ENCODE measurements around the gene ARRDC1.
"Not testable (repeated sequence)": the region's sequence is repeated elsewhere in the genome, so short reads cannot be mapped to it uniquely, and the experiment has no call there.

The ARRDC1 gene

DNA sequence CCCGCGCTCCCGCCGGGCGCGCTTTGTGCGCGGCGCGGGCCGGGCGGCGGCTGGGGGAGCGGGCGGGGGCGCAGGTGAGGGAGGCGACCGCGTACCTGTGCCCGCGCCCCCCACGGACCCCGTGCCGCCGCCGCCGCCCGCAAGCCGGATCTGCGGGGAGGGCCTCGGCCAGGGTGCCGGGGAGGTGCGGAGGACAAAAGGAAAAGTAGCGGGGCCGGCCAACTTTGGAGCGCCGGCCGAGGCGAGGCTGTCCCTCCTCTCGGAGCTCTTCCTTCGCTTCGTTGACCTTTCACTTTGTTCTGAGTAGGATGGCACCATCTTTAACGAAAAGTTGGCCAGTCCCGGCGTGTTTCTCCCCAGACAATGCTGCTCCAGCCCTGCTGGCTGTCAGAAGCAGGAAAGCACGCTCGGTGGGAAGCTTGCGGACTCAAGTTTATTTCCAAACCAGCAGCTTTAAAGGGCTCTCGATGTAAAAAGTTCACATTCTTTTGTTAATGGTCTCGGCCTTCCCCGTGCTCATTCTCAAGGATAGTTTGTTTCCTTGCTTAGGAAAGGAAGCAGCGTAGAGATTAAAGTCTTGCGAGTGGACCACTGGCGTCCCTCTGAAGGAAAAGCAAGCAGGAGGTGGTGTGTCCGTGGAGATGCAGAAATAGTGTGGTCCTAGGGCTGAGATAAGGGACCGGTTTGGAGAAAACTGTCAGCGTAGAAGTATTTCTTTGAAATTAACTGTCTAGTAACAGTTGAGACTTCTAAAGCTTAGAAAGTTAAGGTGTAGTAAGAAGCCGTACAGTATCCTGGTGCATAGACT, 14.0 kb downstream of the ARRDC1 start:
- peak; percentile 64 for DNase-seq (ENCODE audit: low read depth)
- H3K4me3 ChIP-seq (ENCODE audit: low read depth, low read length), result peak overlapping the region; percentile 78
- TF ChIP-seq, protein P1, sequence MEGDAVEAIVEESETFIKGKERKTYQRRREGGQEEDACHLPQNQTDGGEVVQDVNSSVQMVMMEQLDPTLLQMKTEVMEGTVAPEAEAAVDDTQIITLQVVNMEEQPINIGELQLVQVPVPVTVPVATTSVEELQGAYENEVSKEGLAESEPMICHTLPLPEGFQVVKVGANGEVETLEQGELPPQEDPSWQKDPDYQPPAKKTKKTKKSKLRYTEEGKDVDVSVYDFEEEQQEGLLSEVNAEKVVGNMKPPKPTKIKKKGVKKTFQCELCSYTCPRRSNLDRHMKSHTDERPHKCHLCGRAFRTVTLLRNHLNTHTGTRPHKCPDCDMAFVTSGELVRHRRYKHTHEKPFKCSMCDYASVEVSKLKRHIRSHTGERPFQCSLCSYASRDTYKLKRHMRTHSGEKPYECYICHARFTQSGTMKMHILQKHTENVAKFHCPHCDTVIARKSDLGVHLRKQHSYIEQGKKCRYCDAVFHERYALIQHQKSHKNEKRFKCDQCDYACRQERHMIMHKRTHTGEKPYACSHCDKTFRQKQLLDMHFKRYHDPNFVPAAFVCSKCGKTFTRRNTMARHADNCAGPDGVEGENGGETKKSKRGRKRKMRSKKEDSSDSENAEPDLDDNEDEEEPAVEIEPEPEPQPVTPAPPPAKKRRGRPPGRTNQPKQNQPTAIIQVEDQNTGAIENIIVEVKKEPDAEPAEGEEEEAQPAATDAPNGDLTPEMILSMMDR (conservative IDR thresholded peaks at IDR 0.05; ENCODE audit: low read depth, low read length), result peak; percentile 1

DNA sequence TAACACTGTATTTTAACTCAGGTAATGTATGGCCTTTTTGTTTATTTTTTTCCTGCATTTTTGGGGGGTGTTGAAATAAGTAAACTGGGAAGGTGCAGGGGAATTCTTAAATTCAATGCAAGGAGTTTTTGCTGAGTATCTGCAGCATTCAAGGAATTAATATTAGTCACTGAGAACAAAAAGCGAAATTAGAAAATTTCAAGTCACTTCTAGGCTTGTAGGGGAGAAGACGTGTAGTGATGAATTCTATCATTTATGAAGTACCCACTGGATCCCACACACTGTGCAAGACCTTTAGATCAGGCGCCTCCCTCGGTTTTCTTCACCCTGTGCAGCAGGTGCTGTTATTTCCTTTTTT, 14.5 kb downstream of the ARRDC1 start:
- DNase-seq (ENCODE audit: low read depth), result no peak
- peak overlapping the region; percentile 78 for H3K4me3 ChIP-seq (ENCODE audit: low read depth, low read length)
- TF ChIP-seq, protein P1 (conservative IDR thresholded peaks at IDR 0.05; ENCODE audit: low read depth, low read length), result no peak

DNA sequence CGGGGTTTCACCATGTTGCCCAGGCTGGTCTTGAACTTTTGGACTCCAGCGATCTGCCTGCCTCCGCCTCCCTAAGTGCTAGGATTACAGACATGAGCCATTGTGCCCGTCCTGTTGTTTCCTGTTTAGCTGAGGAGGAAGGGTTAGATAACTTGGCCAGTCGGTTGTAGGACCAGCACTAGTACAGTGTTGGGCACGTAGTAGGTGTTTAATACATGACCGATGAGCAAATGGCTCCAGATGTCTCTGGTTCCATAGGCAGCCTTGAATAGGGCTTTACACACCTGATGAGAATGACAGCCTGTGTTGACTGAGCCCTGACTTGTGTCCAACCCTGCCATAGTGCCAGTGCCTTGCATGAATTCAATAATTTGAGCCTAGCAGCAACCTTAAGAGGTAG, 15.1 kb downstream of the ARRDC1 start:
- no peak for DNase-seq (ENCODE audit: low read depth)
- no peak overlapping the region for H3K4me3 ChIP-seq (ENCODE audit: low read depth, low read length)
- TF ChIP-seq, protein P1 (conservative IDR thresholded peaks at IDR 0.05; ENCODE audit: low read depth, low read length), result no peak

DNA sequence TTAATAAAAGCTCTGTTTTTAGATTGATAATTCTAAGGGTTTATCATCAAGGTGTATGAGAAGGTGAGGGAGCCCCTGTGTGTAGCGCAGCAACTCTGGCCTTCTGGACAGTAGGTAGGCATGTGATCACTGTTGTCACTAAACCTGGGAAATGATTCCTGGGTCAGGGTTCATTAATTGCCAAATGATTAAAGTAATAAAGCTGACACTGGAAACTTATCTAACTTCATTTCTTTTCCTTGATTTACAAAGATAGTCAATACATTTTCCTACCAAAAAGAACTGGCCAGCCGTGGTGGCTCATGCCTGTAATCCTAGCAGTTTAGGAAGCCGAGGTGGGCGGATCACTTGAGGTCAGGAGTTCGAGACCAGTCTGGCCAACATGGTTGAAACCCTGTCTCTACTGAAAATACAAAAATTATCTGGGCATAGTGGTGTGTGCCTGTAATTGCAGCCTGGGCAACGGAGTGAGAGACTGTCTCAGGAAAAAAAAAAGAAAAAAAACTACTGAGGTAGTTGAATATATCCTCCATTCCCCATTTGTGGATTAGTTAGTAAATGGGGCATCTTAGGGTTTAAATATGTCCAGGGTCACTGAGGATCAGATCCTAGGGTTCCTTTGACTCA, 15.8 kb downstream of the ARRDC1 start:
- TF ChIP-seq, protein P1 (conservative IDR thresholded peaks at IDR 0.05; ENCODE audit: low read depth, low read length), result peak; percentile 55
- no peak overlapping the region for H3K4me3 ChIP-seq (ENCODE audit: low read depth, low read length)
- DNase-seq (ENCODE audit: low read depth), result peak; percentile 47

DNA sequence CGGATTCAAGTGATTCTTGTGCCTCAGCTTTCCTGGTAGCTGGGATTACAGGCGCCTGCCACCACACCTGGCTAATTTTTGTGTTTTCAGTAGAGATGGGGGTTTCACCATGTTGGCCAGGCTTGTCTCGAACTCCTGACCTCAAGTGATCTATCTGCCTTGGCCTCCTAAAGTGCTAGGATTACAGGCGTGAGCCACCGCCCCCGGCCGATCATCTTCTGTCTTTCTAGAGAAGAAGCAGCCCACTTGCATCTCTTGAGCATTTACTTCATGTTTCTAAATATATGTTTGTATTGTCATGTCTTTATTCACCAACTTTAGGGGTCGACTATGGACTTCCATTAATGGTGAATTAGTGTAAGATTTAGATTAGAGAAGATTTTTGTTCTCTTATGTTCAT, 16.7 kb downstream of the ARRDC1 start:
- DNase-seq (ENCODE audit: low read depth); H3K4me3 ChIP-seq (ENCODE audit: low read depth, low read length): not testable (repeated sequence)

DNA sequence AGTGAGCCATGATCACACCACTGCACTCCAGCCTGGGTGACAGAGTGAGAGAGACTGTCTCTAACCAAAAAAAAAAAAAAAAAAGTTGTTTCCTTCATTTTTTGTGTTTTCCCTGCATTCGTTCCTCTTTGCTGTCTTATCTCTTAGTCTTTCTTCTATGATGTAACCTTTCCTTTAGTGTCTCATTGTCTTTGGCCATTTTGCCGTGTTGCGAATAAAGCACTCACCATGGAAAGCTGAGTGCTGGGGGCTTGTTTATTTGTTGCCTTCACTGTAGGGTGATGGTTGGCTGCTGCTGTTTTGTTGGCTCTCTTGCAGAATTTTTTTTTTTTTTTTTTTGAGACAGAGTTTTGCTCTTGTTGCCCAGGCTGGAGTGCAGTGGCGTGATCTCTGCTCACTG, 21.0 kb downstream of the ARRDC1 start:
- no peak overlapping the region for H3K4me3 ChIP-seq (ENCODE audit: low read depth, low read length)
- no peak for DNase-seq (ENCODE audit: low read depth)
- TF ChIP-seq, protein P1 (conservative IDR thresholded peaks at IDR 0.05; ENCODE audit: low read depth, low read length), result no peak

DNA sequence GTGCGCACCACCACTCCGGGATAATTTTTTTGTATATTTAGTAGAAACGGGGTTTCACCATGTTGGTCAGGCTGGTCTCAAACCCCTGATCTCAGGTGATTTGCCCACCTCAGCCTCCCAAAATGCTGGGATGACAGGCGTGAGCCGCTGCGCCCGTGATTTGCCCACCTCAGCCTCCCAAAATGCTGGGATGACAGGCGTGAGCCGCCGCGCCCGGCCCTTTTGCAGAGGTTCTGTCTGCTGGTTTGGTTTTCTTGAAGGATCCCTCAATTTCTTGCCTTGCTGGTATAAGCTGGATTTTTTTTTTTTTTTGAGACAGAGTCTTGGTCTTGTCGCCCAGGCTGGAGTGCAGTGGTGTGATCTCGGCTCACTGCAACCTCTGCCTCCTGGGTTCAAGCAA, 21.9 kb downstream of the ARRDC1 start:
- DNase-seq (ENCODE audit: low read depth); H3K4me3 ChIP-seq (ENCODE audit: low read depth, low read length): not testable (repeated sequence)

DNA sequence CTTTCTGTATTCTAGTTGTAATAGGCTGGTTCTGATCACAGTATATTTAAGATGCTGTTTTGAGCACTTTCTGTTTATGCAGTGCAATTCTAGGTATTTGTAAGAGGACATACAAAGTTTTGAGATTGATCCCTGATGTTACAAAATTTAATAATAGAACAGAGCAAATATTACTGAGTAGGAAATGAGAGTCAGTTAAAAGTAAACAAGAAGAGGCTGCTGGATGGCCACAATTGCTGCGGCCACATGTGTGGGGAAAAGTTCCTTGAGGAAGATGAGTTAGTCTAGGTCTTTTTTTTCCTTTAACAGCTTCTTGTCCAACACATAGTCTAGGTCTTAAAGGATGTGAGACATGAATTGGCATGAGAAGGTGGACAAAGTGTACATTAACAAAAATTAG, 24.6 kb downstream of the ARRDC1 start:
- peak; percentile 22 for DNase-seq (ENCODE audit: low read depth)
- H3K4me3 ChIP-seq (ENCODE audit: low read depth, low read length), result no peak overlapping the region
- TF ChIP-seq, protein P1 (conservative IDR thresholded peaks at IDR 0.05; ENCODE audit: low read depth, low read length), result no peak
